Camera-type eye (tissue), 1 donor: ENCODE measurements around the gene KIF20A. TPM values are rescaled to one million over a fixed set of nuclear protein-coding genes. Genes with fewer than 3 reads are reported as not detected.

Experiments used
- total RNA-seq: library from RNA; depleted of rRNA; stranded (reverse); fragments of >200 nt; gene quantifications from one replicate; pipeline ENCODE4 v1.2.3, GENCODE V29; 2014

KIF20A gene
- total RNA-seq = 12.9 TPM

GRCh38 chr5:138178516-138179276, at the start of gene KIF20A, which contains the start of gene BRD8:
Gene KIF20A (plus strand): TSS chr5:138179112. CDS start chr5:138179681, 569 bp downstream.
Gene BRD8 (minus strand): TSS chr5:138178630. CDS start chr5:138178614, 16 bp downstream.

GRCh38 chr5:138138949-138139780, 39.7 kb upstream of the KIF20A start, which contains the start of gene NME5:
Gene NME5 (minus strand): TSS chr5:138139428. CDS start chr5:138138780, 648 bp downstream.

GRCh38 chr5:138213161-138214029, 34.5 kb downstream of the KIF20A start, which contains the start of gene CDC23:
Gene CDC23 (minus strand): TSS chr5:138213323. CDS start chr5:138213312, 11 bp downstream.

Other genes starting within 250 kb of the KIF20A start
- 88.6 TPM for gene FAM13B, start 146.0 kb upstream of the KIF20A start, total RNA-seq
- not detected for gene WNT8A, start 95.1 kb upstream of the KIF20A start, total RNA-seq
- 5.6 TPM for gene NME5, start 39.7 kb upstream of the KIF20A start, total RNA-seq
- 94.0 TPM for gene BRD8, start 482 bp upstream of the KIF20A start, total RNA-seq
- gene CDC23, start 34.2 kb downstream of the KIF20A start, total RNA-seq = 40.4 TPM
- 2.7 TPM for gene GFRA3, start 95.5 kb downstream of the KIF20A start, total RNA-seq
- 3.8 TPM for gene CDC25C, start 152.7 kb downstream of the KIF20A start, total RNA-seq
- gene FAM53C, start 159.2 kb downstream of the KIF20A start, total RNA-seq = 23.5 TPM
- gene KDM3B, start 173.6 kb downstream of the KIF20A start, total RNA-seq = 127 TPM